HG02884 (cell line): ENCODE data around the gene FZD7.

Experiments used
- ATAC-seq: cut with Tn5 transposase; IDR thresholded peaks from one replicate; pipeline ENCODE4 v1.9.1; 2021; ENCODE audit warnings: mild to moderate bottlenecking, moderate library complexity; ENCODE audit not compliant: unreplicated experiment

Gene FZD7

GRCh38 chr2:202035941-202036372 is 2.3 kb downstream of the FZD7 start:
- no peak for ATAC-seq

- ATAC-seq = no peak
These were observed 3.0 kb downstream of the FZD7 start for GRCh38 chr2:202036601-202037037.

- no peak for ATAC-seq
These were observed 3.4 kb downstream of the FZD7 start for GRCh38 chr2:202037086-202037485.

- ATAC-seq = no peak
These were observed 5.0 kb downstream of the FZD7 start for GRCh38 chr2:202038471-202039277.

- no peak for ATAC-seq
These were observed 5.8 kb downstream of the FZD7 start for GRCh38 chr2:202039278-202040078.

GRCh38 chr2:202040079-202040844 is 6.6 kb downstream of the FZD7 start:
- ATAC-seq = no peak

- ATAC-seq = no peak
These were observed 8.8 kb downstream of the FZD7 start for GRCh38 chr2:202042444-202042843.

GRCh38 chr2:202043475-202043874 is 9.8 kb downstream of the FZD7 start:
- no peak for ATAC-seq

GRCh38 chr2:202044777-202045176 is 11.1 kb downstream of the FZD7 start:
- ATAC-seq = no peak

GRCh38 chr2:202046572-202046971 is 12.9 kb downstream of the FZD7 start:
- ATAC-seq = no peak

- ATAC-seq = no peak
These were observed 15.6 kb downstream of the FZD7 start for GRCh38 chr2:202049092-202049728.

- no peak for ATAC-seq
These were observed 16.2 kb downstream of the FZD7 start for GRCh38 chr2:202049840-202050239.

- no peak for ATAC-seq
These were observed 17.0 kb downstream of the FZD7 start for GRCh38 chr2:202050652-202051051.

GRCh38 chr2:202051499-202052161 is 18.0 kb downstream of the FZD7 start:
- no peak for ATAC-seq

GRCh38 chr2:202052235-202052634 is 18.6 kb downstream of the FZD7 start:
- ATAC-seq = no peak

GRCh38 chr2:202054679-202055078 is 21.0 kb downstream of the FZD7 start:
- no peak for ATAC-seq

- ATAC-seq = no peak
These were observed 23.0 kb downstream of the FZD7 start for GRCh38 chr2:202056611-202057010.

- no peak for ATAC-seq
These were observed 26.6 kb downstream of the FZD7 start for GRCh38 chr2:202060218-202060617.

GRCh38 chr2:202061695-202062094 is 28.0 kb downstream of the FZD7 start:
- no peak for ATAC-seq

GRCh38 chr2:202064171-202064880 is 30.7 kb downstream of the FZD7 start:
- no peak for ATAC-seq
